Occipital lobe (tissue), 2 donors: ENCODE measurements around the gene EIF1AD. TPM values are rescaled to one million over a fixed set of nuclear protein-coding genes. Genes with fewer than 3 reads are reported as not detected.
"Not testable (repeated sequence)": the region's sequence is repeated elsewhere in the genome, so short reads cannot be mapped to it uniquely, and the experiment has no call there.

Experiments used
- DNase-seq: peaks from one replicate; lab custom pipeline; 2025; lab: John Stamatoyannopoulos, UW
- total RNA-seq: library from RNA; depleted of rRNA; stranded (reverse); fragments of >200 nt; gene quantifications from one replicate; pipeline ENCODE4 v1.2.3, GENCODE V29; 2014

Gene EIF1AD
- total RNA-seq, 1 donor from 2014 or later: 20.7 TPM

GRCh38 chr11:65972116-65972515 lies 29.8 kb downstream of the EIF1AD start:
- DNase-seq: no peak

DNA sequence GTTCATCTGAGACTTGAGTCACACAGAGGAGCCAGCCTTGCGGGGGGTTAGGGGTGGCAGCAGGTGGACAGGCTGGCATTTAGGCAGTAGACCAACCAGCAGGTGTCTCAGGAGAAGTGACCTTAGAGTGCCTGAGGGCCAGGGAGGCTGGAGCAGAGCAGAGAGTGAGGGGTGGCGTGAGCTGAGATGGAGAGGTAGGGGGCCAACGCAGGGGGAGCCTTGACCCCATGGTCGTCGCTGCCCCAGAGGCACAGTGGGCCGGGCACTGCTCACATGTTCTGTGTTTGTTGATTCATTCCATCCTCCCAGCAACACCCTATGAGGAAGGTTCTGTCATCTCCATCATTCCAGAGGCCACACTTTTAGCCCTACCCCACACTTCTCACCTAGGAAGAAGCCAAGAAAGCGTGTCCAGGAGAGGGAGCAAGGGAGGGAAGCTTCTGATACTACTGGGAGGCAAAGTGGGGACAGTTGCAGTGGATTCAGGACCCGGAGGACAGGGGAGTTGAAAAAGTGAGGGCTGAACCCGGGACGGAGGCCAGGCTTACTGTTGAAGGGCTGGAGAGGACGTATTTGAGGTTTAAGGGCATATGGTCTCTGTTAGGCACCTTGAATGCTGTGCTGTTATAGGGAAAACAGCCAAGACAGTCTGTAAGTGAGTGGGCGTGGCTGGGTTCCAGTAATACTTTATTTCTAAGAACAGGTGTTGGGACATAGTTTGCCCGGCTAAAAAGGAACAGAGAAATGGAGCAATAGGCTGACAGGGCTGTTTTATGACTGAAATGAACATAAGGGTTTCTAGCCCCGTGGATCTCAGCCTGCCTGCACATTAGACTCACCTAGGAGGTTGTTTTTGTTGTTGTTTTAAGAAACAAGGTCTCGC lies 33.1 kb downstream of the EIF1AD start:
- no peak for DNase-seq

GRCh38 chr11:65967329-65967934 lies 34.5 kb downstream of the EIF1AD start:
- no peak for DNase-seq

DNA sequence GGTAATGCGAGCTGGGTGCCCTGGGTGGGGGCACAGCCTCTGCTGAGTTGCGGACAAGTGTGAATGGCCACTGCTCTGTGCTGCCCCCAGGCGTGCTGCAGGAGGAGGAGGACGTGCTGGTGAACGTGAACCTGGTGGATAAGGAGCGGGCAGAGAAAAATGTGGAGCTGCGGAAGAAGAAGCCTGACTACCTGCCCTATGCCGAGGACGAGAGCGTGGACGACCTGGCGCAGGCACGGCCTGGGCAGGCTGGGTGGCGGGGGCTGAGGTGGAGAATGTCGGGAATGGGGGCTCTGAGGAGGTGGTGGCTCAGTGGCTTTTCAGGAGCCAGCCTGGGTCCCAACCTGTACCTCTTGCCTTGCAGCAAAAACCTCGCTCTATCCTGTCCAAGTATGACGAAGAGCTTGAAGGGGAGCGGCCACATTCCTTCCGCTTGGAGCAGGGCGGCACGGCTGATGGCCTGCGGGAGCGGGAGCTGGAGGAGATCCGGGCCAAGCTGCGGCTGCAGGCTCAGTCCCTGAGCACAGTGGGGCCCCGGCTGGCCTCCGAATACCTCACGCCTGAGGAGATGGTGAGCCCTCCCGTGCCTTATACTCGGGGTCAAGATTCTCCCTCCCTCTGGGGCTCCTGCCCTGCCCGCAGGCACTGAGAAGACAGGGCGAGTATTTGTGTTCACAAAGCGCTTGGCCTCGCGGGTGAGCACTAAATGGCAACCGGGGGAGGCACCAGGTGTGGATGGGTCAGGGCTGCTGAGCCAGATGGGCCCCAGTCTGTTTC lies 35.8 kb downstream of the EIF1AD start:
- no peak for DNase-seq

- no peak for DNase-seq
These were observed 37.1 kb downstream of the EIF1AD start for GRCh38 chr11:65964906-65965305.

GRCh38 chr11:65962141-65962564 lies 39.8 kb downstream of the EIF1AD start:
- no peak for DNase-seq

GRCh38 chr11:65961267-65962140 lies 40.5 kb downstream of the EIF1AD start, which contains the start of gene SART1:
Gene SART1 (plus strand): TSS chr11:65961734. CDS start chr11:65961781, 47 bp downstream.
- DNase-seq: peak; percentile 96

DNA sequence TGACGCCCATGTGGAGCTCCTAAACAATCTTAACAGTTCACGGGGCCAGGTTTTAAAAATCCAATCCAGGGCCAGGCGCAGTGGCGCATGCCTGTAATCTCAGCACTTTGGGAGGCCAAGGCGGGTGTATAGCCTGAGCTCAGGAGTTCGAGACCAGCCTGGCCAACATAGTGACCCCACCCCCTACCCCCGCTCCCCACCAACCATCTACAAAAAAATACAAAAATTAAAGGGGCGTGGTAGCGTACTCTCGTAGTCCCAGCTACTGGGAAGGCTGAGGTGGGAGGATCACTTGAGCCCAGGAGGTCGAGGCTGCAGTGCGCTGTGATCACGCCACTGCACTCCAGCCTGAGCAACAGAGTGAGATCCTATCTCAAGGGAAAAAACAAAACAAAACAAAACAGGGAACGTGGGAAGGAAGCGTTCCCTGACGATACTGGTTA lies 41.1 kb downstream of the EIF1AD start:
- DNase-seq: no peak

- no peak for DNase-seq
These were observed 43.1 kb downstream of the EIF1AD start for GRCh38 chr11:65958774-65959420.

GRCh38 chr11:65958291-65958690 lies 43.7 kb downstream of the EIF1AD start:
- DNase-seq: no peak

GRCh38 chr11:65954771-65955170 lies 47.2 kb downstream of the EIF1AD start:
- DNase-seq: no peak

DNA sequence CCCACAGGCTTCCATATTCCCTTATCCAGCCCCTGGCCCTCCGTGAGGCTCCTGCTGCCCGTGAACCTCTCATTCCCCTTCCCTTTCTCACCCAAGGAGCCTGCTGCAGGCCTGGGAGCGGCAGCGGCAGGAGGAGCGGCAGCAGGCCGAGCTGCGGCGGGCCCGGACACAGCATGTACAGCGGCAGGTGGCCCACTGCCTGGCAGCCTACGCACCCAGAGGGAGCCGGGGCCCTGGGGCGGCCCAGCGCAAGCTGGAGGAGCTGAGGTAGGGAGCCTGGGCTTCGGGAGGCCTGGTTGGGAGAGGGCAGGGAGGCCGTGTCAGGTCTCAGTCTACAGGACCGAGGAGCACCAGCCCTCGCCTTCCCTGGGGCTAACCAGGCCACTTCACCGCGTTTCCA lies 48.5 kb downstream of the EIF1AD start:
- no peak for DNase-seq

DNA sequence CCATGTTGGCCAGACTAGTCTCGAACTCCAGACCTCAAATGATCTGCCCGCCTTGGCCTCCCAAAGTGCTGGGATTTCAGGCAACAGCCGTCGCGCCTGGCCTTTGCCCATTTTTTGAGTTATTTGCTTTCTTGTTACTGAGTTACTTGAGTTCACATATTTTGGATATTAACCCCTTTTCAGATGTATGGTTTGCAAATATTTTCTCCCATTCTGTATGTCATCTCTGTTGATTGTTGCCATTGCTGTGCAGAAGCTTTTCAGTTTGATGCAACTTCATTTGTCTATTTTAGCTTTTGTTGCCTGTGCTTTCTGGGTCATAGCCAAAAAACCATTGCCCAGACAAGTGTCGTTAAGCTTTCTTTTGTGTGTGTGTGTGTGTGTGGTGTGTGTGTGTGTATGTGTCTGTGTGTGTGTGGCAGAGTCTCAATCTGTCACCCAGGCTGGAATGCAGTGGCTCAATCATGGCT lies 49.9 kb downstream of the EIF1AD start:
- no peak for DNase-seq

DNA sequence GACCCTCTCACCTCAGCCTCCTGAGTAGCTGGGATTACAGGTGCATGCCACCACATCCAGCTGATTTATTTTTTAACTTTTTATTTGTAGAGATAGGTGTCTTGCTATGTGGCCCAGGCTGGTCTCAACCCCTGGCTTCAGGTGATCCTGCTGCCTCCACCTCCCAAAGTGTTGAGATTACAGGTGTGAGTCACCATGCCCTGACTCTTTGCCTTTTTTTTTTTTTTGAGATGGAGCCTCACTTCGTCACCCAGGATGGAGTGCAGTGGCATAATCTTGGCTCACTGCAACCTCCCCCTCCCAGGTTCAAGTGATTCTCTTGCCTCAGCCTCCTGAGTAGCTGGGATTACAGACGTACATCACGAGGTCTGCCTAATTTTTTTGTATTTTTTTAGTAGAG lies 50.3 kb downstream of the EIF1AD start:
- DNase-seq: not testable (repeated sequence)

DNA sequence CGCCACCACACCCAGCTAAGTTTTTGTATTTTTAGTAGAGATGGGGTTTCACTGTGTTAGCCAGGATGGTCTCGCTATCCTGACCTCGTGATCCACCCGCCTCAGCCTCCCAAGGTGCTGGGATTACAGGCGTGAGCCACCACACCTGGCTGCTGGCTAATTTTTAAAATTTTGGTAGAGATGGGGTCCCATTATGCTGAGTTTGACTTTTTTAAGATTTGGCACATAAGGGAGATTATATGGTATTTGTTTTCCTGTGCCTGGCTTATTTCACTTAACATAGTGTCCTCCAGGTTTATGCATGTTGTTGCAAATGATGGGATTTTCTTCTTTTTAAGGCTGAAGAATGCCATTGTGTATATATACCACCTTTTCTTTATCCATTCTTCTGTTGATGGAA lies 51.2 kb downstream of the EIF1AD start:
- not testable (repeated sequence) for DNase-seq

- no peak for DNase-seq
These were observed 54.3 kb downstream of the EIF1AD start for GRCh38 chr11:65947603-65948125.

DNA sequence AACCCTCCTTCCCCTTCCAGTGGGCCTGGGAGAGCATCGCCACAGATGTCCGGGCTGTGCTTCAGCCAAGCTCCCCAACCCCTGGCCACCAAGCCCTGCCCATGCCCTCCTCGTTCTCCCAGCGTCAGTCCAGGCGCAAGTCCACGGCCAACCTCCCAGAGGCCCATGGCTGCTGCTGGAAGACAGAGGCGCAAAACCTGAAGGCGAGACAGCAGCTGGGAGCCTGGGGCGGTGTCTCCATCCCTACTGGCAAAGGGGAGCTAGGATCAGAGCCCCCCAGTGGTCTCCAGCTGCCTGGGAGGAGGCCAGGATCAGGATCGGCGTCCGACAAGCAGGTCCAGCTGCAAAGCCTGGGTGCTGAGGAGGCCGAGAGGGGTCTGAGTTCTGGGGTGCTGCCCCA lies 54.8 kb downstream of the EIF1AD start:
- DNase-seq: no peak

GRCh38 chr11:65946655-65947054 lies 55.3 kb downstream of the EIF1AD start:
- DNase-seq: no peak
